Liver (tissue), 9 donors: ENCODE results near the gene ZNF334. TPM values are rescaled to one million over a fixed set of nuclear protein-coding genes. Genes with fewer than 3 reads are reported as not detected.

Experiments used
- DNase-seq: peaks from one replicate; pipeline ENCODE4 v3.0.0-alpha.2; 2017; ENCODE audit warnings: low spot score
- H3K27ac ChIP-seq, 2 donors: one replicate each; pipeline ENCODE4 v1.7.0; 2013; ENCODE audit warnings: inconsistent platforms in 2 of 2, low read length in 2 of 2, control low read depth in 1 of 2, low read depth in 1 of 2, mild to moderate bottlenecking in 1 of 2
- H3K27me3 ChIP-seq, 4 donors: one replicate each; pipeline versions ENCODE4 v1.6.1 to v1.7.0; 2013; ENCODE audit warnings: low read length in 3 of 4, inconsistent platforms in 1 of 4, mild to moderate bottlenecking in 1 of 4, moderate library complexity in 1 of 4; ENCODE audit not compliant: control insufficient read depth in 4 of 4, insufficient read depth in 4 of 4
- H3K36me3 ChIP-seq, 4 donors: one replicate each; pipeline versions ENCODE4 v1.6.1 to v1.7.0; 2013; ENCODE audit warnings: low read length in 3 of 4, mild to moderate bottlenecking in 3 of 4, low read depth in 1 of 4, moderate library complexity in 1 of 4; ENCODE audit not compliant: control insufficient read depth in 4 of 4, insufficient read depth in 3 of 4
- H3K4me1 ChIP-seq, 4 donors: one replicate each; pipeline versions ENCODE4 v1.6.1 to v1.7.0; 2013; ENCODE audit warnings: low read length in 3 of 4, mild to moderate bottlenecking in 3 of 4, moderate library complexity in 1 of 4; ENCODE audit not compliant: control insufficient read depth in 4 of 4, insufficient read depth in 4 of 4
- H3K4me3 ChIP-seq, 3 donors: one replicate each; pipeline versions ENCODE4 v1.6.1 to v1.7.0; 2013; ENCODE audit warnings: low read length in 3 of 3, control low read depth in 1 of 3, low read depth in 1 of 3, mild to moderate bottlenecking in 1 of 3
- H3K9ac ChIP-seq, 2 donors: one replicate each; pipeline ENCODE4 v1.7.0; 2013; ENCODE audit warnings: low read length in 2 of 2, mild to moderate bottlenecking in 2 of 2, moderate library complexity in 2 of 2, control low read depth in 1 of 2, low read depth in 1 of 2
- H3K9me3 ChIP-seq, 4 donors: one replicate each; pipeline versions ENCODE4 v1.6.1 to v1.7.0; 2013; ENCODE audit warnings: low read length in 3 of 4; ENCODE audit not compliant: control insufficient read depth in 4 of 4
- FOXA1 ChIP-seq: IDR thresholded peaks from 2 replicates; pipeline ENCODE4 v1.6.1; 2016; ENCODE audit warnings: antibody characterized with exemption
- FOXA2 ChIP-seq: IDR thresholded peaks from 2 replicates; pipeline ENCODE4 v1.6.1; 2016; ENCODE audit warnings: antibody characterized with exemption
- HNF4A ChIP-seq, 2 donors: conservative IDR thresholded peaks; 2 replicates each; pipeline ENCODE4 v1.6.1; 2016; ENCODE audit warnings: antibody characterized with exemption in 2 of 2, mild to moderate bottlenecking in 2 of 2
- HNF4G ChIP-seq: IDR thresholded peaks from 2 replicates; pipeline ENCODE4 v1.6.1; 2016; ENCODE audit warnings: antibody characterized with exemption
- RAD21 ChIP-seq, 2 donors: IDR thresholded peaks; 2 replicates each; pipeline ENCODE4 v1.6.1; 2016; ENCODE audit warnings: antibody characterized with exemption in 2 of 2, mild to moderate bottlenecking in 2 of 2
- YY1 ChIP-seq: IDR thresholded peaks from 2 replicates; pipeline ENCODE4 v1.6.1; 2016; ENCODE audit warnings: antibody characterized with exemption, mild to moderate bottlenecking
- WGBS: extraction: QIAGEN DNeasy Blood & Tissue Kit; methylation state at CpG from one replicate; pipeline ENCODE4 v1.1.7; 2013; 5-methylcytosine and 5-hydroxymethylcytosine counted together
- polyA plus RNA-seq, 2 donors: library from polyadenylated mRNA; stranded (reverse) in 1 of 2; unstranded in 1 of 2; fragments of 200-250 nt in 1 of 2; fragments of >200 nt in 1 of 2; fragmentation: Nextera tagmentation in 1 of 2; extraction: Ambion mirVana in 1 of 2; gene quantifications; one replicate each; pipeline versions ENCODE4 v1.2.1 to v1.2.3, GENCODE V29; 2013 to 2015
- total RNA-seq, 2 donors: library from RNA; depleted of rRNA; stranded (reverse); fragments of >200 nt; gene quantifications; one replicate each; pipeline ENCODE4 v1.2.3, GENCODE V29; 2014
- TF ChIP-seq, protein P1 (sequence below): IDR thresholded peaks from 2 replicates; pipeline ENCODE4 v1.6.1; 2016; ENCODE audit warnings: antibody characterized with exemption, mild to moderate bottlenecking
- TF ChIP-seq, protein P2 (sequence below): IDR thresholded peaks from 2 replicates; pipeline ENCODE4 v1.6.1; 2016; ENCODE audit warnings: antibody characterized with exemption
- TF ChIP-seq, protein P3 (sequence below): IDR thresholded peaks from 2 replicates; pipeline ENCODE4 v1.6.1; 2016; ENCODE audit warnings: antibody characterized with exemption
- TF ChIP-seq, protein P4 (sequence below): fragments of 150-350 bp; IDR thresholded peaks from 2 replicates; pipeline ENCODE4 v1.5.1; 2017; ENCODE audit warnings: improper control_type of control experiment, low read depth, low read length; ENCODE audit not compliant: missing input control
- TF ChIP-seq, protein P5 (sequence below): IDR thresholded peaks from 2 replicates; pipeline ENCODE4 v1.6.1; 2016; ENCODE audit warnings: antibody characterized with exemption
- donor health status: healthy.
- donor health status: healthy.
- donor health status: healthy.
- donor health status: healthy.
- donor health status: healthy.

ZNF334 gene
- total and polyA plus RNA-seq, 4 donors = 0.65 to 3.3 (median 1.2) TPM

DNA sequence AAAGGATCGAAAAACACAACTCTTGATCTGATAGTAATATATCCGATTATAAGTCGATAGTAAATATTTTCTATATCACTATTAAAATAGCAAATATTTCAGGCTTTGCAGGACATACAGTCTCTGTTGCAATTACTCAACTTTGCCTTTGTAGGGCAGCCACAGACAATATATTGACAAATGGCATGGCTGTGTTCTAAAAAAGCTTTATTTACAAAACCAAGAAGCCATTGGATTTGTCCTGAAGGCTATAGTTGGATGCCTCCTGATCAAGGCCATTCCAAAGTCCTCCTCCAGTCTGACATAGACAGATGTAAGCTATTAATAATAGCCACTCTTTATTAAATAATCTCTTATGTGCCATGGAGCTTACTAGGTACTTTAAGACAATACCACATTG lies 31.2 kb upstream of the ZNF334 start:
- no peak for DNase-seq
- WGBS = 55% methylated on average over 3 of the region's 3 CpGs
- Histone ChIP-seq H3K9ac (no peak overlapping the region), H3K27ac (no peak overlapping the region), H3K27me3 (no peaks in the 10 kb centered on the region), H3K4me3 (no peak overlapping the region), H3K4me1 (no peaks in the 10 kb centered on the region), H3K9me3 (no peaks in the 10 kb centered on the region), H3K36me3 (no peaks in the 10 kb centered on the region)
- peak in 1 of 2 donors; percentile 52 for TF ChIP-seq HNF4A (conservative IDR thresholded peaks at IDR 0.05)
- TF ChIP-seq YY1 = no peak
- peak; percentile 62 to 69 for TF ChIP-seq RAD21 (IDR thresholded peaks at IDR 0.05)
- TF ChIP-seq, protein P1, sequence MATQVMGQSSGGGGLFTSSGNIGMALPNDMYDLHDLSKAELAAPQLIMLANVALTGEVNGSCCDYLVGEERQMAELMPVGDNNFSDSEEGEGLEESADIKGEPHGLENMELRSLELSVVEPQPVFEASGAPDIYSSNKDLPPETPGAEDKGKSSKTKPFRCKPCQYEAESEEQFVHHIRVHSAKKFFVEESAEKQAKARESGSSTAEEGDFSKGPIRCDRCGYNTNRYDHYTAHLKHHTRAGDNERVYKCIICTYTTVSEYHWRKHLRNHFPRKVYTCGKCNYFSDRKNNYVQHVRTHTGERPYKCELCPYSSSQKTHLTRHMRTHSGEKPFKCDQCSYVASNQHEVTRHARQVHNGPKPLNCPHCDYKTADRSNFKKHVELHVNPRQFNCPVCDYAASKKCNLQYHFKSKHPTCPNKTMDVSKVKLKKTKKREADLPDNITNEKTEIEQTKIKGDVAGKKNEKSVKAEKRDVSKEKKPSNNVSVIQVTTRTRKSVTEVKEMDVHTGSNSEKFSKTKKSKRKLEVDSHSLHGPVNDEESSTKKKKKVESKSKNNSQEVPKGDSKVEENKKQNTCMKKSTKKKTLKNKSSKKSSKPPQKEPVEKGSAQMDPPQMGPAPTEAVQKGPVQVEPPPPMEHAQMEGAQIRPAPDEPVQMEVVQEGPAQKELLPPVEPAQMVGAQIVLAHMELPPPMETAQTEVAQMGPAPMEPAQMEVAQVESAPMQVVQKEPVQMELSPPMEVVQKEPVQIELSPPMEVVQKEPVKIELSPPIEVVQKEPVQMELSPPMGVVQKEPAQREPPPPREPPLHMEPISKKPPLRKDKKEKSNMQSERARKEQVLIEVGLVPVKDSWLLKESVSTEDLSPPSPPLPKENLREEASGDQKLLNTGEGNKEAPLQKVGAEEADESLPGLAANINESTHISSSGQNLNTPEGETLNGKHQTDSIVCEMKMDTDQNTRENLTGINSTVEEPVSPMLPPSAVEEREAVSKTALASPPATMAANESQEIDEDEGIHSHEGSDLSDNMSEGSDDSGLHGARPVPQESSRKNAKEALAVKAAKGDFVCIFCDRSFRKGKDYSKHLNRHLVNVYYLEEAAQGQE = no peak

DNA sequence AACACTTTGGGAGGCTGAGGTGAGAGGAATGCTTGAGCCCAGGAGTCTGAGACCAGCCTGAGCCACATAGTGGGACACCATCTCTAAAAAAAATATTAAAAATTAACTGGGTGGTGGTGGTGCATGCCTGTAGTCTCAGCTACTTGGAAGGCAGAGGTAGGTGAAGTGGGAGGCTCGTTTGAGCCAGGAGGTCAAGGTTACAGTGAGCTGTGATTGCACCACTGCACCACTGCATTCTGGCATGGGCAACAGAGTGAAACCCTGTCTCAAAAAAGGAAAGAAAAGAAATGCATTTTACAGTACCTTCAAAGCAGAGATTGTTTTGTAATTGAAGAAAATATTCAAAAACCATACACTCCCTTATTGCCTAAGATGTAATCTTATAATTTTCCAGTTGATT lies 30.6 kb upstream of the ZNF334 start:
- Histone ChIP-seq H3K27me3 (no peaks in the 10 kb centered on the region), H3K9ac (no peak overlapping the region), H3K4me3 (no peak overlapping the region), H3K36me3 (no peaks in the 10 kb centered on the region), H3K9me3 (no peaks in the 10 kb centered on the region), H3K4me1 (no peaks in the 10 kb centered on the region), H3K27ac (no peak overlapping the region)
- TF ChIP-seq RAD21 (IDR thresholded peaks at IDR 0.05) (no peak), HNF4G (no peak), HNF4A (conservative IDR thresholded peaks at IDR 0.05) (no peak), FOXA2 (no peak), FOXA1 (no peak)
- TF ChIP-seq, protein P2, sequence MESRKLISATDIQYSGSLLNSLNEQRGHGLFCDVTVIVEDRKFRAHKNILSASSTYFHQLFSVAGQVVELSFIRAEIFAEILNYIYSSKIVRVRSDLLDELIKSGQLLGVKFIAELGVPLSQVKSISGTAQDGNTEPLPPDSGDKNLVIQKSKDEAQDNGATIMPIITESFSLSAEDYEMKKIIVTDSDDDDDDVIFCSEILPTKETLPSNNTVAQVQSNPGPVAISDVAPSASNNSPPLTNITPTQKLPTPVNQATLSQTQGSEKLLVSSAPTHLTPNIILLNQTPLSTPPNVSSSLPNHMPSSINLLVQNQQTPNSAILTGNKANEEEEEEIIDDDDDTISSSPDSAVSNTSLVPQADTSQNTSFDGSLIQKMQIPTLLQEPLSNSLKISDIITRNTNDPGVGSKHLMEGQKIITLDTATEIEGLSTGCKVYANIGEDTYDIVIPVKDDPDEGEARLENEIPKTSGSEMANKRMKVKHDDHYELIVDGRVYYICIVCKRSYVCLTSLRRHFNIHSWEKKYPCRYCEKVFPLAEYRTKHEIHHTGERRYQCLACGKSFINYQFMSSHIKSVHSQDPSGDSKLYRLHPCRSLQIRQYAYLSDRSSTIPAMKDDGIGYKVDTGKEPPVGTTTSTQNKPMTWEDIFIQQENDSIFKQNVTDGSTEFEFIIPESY = no peak
- TF ChIP-seq, protein P3, sequence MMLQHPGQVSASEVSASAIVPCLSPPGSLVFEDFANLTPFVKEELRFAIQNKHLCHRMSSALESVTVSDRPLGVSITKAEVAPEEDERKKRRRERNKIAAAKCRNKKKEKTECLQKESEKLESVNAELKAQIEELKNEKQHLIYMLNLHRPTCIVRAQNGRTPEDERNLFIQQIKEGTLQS = no peak
- TF ChIP-seq, protein P4, sequence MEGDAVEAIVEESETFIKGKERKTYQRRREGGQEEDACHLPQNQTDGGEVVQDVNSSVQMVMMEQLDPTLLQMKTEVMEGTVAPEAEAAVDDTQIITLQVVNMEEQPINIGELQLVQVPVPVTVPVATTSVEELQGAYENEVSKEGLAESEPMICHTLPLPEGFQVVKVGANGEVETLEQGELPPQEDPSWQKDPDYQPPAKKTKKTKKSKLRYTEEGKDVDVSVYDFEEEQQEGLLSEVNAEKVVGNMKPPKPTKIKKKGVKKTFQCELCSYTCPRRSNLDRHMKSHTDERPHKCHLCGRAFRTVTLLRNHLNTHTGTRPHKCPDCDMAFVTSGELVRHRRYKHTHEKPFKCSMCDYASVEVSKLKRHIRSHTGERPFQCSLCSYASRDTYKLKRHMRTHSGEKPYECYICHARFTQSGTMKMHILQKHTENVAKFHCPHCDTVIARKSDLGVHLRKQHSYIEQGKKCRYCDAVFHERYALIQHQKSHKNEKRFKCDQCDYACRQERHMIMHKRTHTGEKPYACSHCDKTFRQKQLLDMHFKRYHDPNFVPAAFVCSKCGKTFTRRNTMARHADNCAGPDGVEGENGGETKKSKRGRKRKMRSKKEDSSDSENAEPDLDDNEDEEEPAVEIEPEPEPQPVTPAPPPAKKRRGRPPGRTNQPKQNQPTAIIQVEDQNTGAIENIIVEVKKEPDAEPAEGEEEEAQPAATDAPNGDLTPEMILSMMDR = no peak
- TF ChIP-seq, protein P5, sequence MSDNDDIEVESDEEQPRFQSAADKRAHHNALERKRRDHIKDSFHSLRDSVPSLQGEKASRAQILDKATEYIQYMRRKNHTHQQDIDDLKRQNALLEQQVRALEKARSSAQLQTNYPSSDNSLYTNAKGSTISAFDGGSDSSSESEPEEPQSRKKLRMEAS = no peak
- WGBS = 5% methylated on average over 1 of the region's 1 CpG
- DNase-seq = no peak
